K562 (cell line): ENCODE measurements around the gene TSPAN15. TPM values are rescaled to one million over a fixed set of nuclear protein-coding genes. Genes with fewer than 3 reads are reported as not detected.

ENCODE experiments used
- ATAC-seq: fragments of 200-7000 bp; cut with Tn5 transposase; 3 replicates; pipeline ENCODE4 v1.9.1; 2020; ENCODE audit warnings: moderate library complexity
- BruUV-seq: library from RNA; stranded (reverse); fragments of 400-500 nt; replicated peaks from 2 replicates; lab custom pipeline; 2021; lab: Mats Ljungman, UMichigan
- CTCF ChIA-PET: fragments of 300-600 bp; formaldehyde crosslinking; extraction: SDS; loops from one replicate; lab custom pipeline; 2021; ENCODE audit warnings: low intra/inter-chr PET ratio; lab: Yijun Ruan, JAX
- POLR2A ChIA-PET: fragments of 300-600, 350-650 bp; sonication (Branson Sonifier 250); formaldehyde crosslinking; extraction: SDS; loops from one replicate; lab custom pipeline; 2021; ENCODE audit warnings: antibody characterized with exemption, inconsistent platforms; lab: Yijun Ruan, JAX
- DNase-seq, 4 experiments: peaks; one replicate each; pipeline versions ENCODE4 v3.0.0 to v3.0.0-alpha.2; 2011 to 2018; ENCODE audit warnings: low spot score in 3 of 4, mixed read lengths in 3 of 4; ENCODE audit errors: extremely low read depth in 1 of 4
- FAIRE-seq: peaks from 2 replicates; lab custom pipeline; 2011; peaks lifted over from hg19 to GRCh38; lab: Jason Lieb, UNC
- H2AFZ ChIP-seq: 2 replicates; pipeline ENCODE4 v1.6.0; 2011; ENCODE audit warnings: low read depth, low read length, control low read depth, inconsistent platforms
- H3K27ac ChIP-seq: fragments of 200-600 bp; 3 replicates; pipeline ENCODE4 v1.8.0; 2011; ENCODE audit warnings: low read depth, mild to moderate bottlenecking, control low read depth, inconsistent platforms, low read length, moderate library complexity, mixed read lengths; ENCODE audit errors: extremely low read depth
- H3K27me3 ChIP-seq, 2 experiments: fragments of 300-600 bp in 1 of 2; 2 replicates in 1 of 2; 3 replicates in 1 of 2; pipeline versions ENCODE4 v1.6.0 to v1.8.0; 2011; ENCODE audit warnings: inconsistent platforms in 2 of 2, low read length in 2 of 2, mild to moderate bottlenecking in 1 of 2, mixed read lengths in 1 of 2, moderate library complexity in 1 of 2; ENCODE audit not compliant: control insufficient read depth in 2 of 2, insufficient read depth in 2 of 2
- H3K36me3 ChIP-seq: fragments of 300-600 bp; 3 replicates; pipeline ENCODE4 v1.8.0; 2011; ENCODE audit warnings: mild to moderate bottlenecking, low read length, inconsistent platforms; ENCODE audit not compliant: control insufficient read depth, insufficient read depth
- H3K4me1 ChIP-seq, 2 experiments: fragments of 200-600 bp in 1 of 2; replicated peaks in 1 of 2; 2 replicates in 1 of 2; 3 replicates in 1 of 2; pipeline versions ENCODE4 v1.5.1 to v1.8.0; 2011; ENCODE audit warnings: inconsistent platforms in 2 of 2, low read length in 2 of 2, mild to moderate bottlenecking in 1 of 2, mixed read lengths in 1 of 2, moderate library complexity in 1 of 2; ENCODE audit not compliant: control insufficient read depth in 2 of 2, insufficient read depth in 2 of 2
- H3K4me2 ChIP-seq: 2 replicates; pipeline ENCODE4 v1.6.1; 2011; ENCODE audit warnings: low read length, control low read depth, inconsistent platforms, mixed read lengths; ENCODE audit not compliant: insufficient read depth
- H3K4me3 ChIP-seq: fragments of 200-600 bp; sonication (generic), shearing (Covaris generic); 2 replicates; pipeline ENCODE4 v1.5.1; 2016; ENCODE audit warnings: control low read depth, inconsistent platforms
- H3K79me2 ChIP-seq: fragments of 200-600 bp; 3 replicates; pipeline ENCODE4 v1.8.0; 2011; ENCODE audit warnings: low read length, inconsistent platforms; ENCODE audit not compliant: control insufficient read depth, insufficient read depth
- H3K9ac ChIP-seq, 2 experiments: 2 replicates each; pipeline versions ENCODE4 v1.6.0 to v1.6.1; 2011; ENCODE audit warnings: low read depth in 2 of 2, low read length in 2 of 2, control low read depth in 1 of 2, inconsistent platforms in 1 of 2, mild to moderate bottlenecking in 1 of 2, mixed read lengths in 1 of 2; ENCODE audit not compliant: insufficient read depth in 1 of 2
- H3K9me1 ChIP-seq: one replicate; pipeline ENCODE4 v1.6.0; 2011; ENCODE audit warnings: inconsistent platforms, mild to moderate bottlenecking, low read length, moderate library complexity; ENCODE audit not compliant: control insufficient read depth, insufficient read depth
- H3K9me3 ChIP-seq: replicated peaks from 2 replicates; pipeline ENCODE4 v1.5.1; 2011; ENCODE audit warnings: low read depth, low read length, inconsistent platforms; ENCODE audit not compliant: control insufficient read depth, insufficient read depth
- H4K20me1 ChIP-seq: replicated peaks from 2 replicates; pipeline ENCODE4 v1.6.1; 2011; ENCODE audit warnings: low read length, inconsistent platforms, mixed read lengths; ENCODE audit not compliant: control insufficient read depth, insufficient read depth
- CBX3 ChIP-seq, 2 experiments: IDR thresholded peaks; 1 replicate in 1 of 2; 2 replicates in 1 of 2; pipeline ENCODE4 v1.6.1; 2012; ENCODE audit warnings: inconsistent platforms in 2 of 2, low read length in 2 of 2, borderline replicate concordance in 1 of 2, control low read depth in 1 of 2
- CBX5 ChIP-seq: IDR thresholded peaks from 2 replicates; pipeline ENCODE4 v1.6.1; 2014; ENCODE audit warnings: low read depth, borderline replicate concordance
- CC2D1A ChIP-seq: fragments of 450-650 bp; IDR thresholded peaks from 2 replicates; pipeline ENCODE4 v1.6.1; 2017; ENCODE audit warnings: mild to moderate bottlenecking
- E4F1 ChIP-seq: fragments of 250-450 bp; sonication (Bioruptor Pico); IDR thresholded peaks from 2 replicates; pipeline ENCODE4 v1.5.0; 2021; ENCODE audit warnings: mild to moderate bottlenecking, borderline replicate concordance
- ETV6 ChIP-seq, 3 experiments: fragments of 150-350 bp in 1 of 3; sonication (generic) in 1 of 3; formaldehyde crosslinking in 1 of 3; IDR thresholded peaks; 2 replicates each; pipeline versions ENCODE4 v1.6.1 to v1.8.0; 2014 to 2022; ENCODE audit warnings: borderline replicate concordance in 2 of 3, low read depth in 2 of 3, antibody characterized with exemption in 1 of 3, low read length in 1 of 3, mild to moderate bottlenecking in 1 of 3, missing genetic modification reagents in 1 of 3
- FOXK2 ChIP-seq, 2 experiments: fragments of 450-650 bp; IDR thresholded peaks in 1 of 2; conservative IDR thresholded peaks in 1 of 2; 2 replicates each; pipeline ENCODE4 v1.6.1; 2016; ENCODE audit warnings: low read depth in 2 of 2, mild to moderate bottlenecking in 1 of 2
- HOXB6 ChIP-seq: fragments of 250-450 bp; sonication (Bioruptor Pico); IDR thresholded peaks from 2 replicates; pipeline ENCODE4 v1.5.1; 2022; ENCODE audit warnings: mild to moderate bottlenecking, borderline replicate concordance
- IRF2 ChIP-seq: sonication (generic); formaldehyde crosslinking; IDR thresholded peaks from 2 replicates; pipeline ENCODE4 v1.8.1; 2022; ENCODE audit warnings: mild to moderate bottlenecking, missing genetic modification reagents
- MEIS2 ChIP-seq: fragments of 450-650 bp; IDR thresholded peaks from 2 replicates; pipeline ENCODE4 v1.6.1; 2014; ENCODE audit warnings: mild to moderate bottlenecking; ENCODE audit not compliant: partially characterized antibody
- NR2C2 ChIP-seq, 2 experiments: fragments of 200-800 bp in 1 of 2; sonication (Bioruptor generic) in 1 of 2; sonication (generic) in 1 of 2; formaldehyde crosslinking in 1 of 2; IDR thresholded peaks; 2 replicates each; pipeline versions ENCODE4 v1.6.1 to v1.8.0; 2016 to 2022; ENCODE audit warnings: mild to moderate bottlenecking in 1 of 2, missing compliant biosample characterization in 1 of 2, missing genetic modification characterization in 1 of 2, missing genetic modification reagents in 1 of 2
- PPARD ChIP-seq: fragments of 250-450 bp; sonication (Bioruptor Pico); IDR thresholded peaks from 2 replicates; pipeline ENCODE4 v1.8.0; 2022; ENCODE audit warnings: inconsistent platforms, mild to moderate bottlenecking, moderate library complexity
- PRMT5 ChIP-seq: sonication (generic); formaldehyde crosslinking; IDR thresholded peaks from 2 replicates; pipeline ENCODE4 v1.5.0; 2020; ENCODE audit warnings: missing genetic modification reagents
- SAFB ChIP-seq: fragments of 200-400 bp; formaldehyde crosslinking; IDR thresholded peaks from 2 replicates; pipeline ENCODE4 v1.6.1; 2017; ENCODE audit warnings: low read depth, low read length, borderline replicate concordance
- SLC30A9 ChIP-seq: fragments of 250-450 bp; sonication (Bioruptor Pico); IDR thresholded peaks from 2 replicates; pipeline ENCODE4 v1.8.0; 2022; ENCODE audit warnings: mild to moderate bottlenecking, moderate library complexity
- SNRNP70 ChIP-seq: fragments of 200-400 bp; formaldehyde crosslinking; optimal IDR thresholded peaks from 2 replicates; pipeline ENCODE3; 2017; ENCODE audit warnings: low read depth, low read length
- TRIM28 ChIP-seq: fragments of 450-650 bp; IDR thresholded peaks from 2 replicates; pipeline ENCODE4 v1.6.1; 2017
- ZFP36 ChIP-seq: fragments of 150-350 bp; IDR thresholded peaks from 2 replicates; pipeline ENCODE4 v1.6.1; 2018; ENCODE audit warnings: low read length, low read depth; ENCODE audit not compliant: partially characterized antibody
- WGBS: fragments of 100-300 bp; shearing (Covaris generic); methylation state at CpG from one replicate; pipeline ENCODE4 v1.1.6; 2016; ENCODE audit warnings: low coverage, mixed read lengths; ENCODE audit not compliant: insufficient coverage; ENCODE audit errors: missing lambda C conversion rate; 5-methylcytosine and 5-hydroxymethylcytosine counted together
- in situ Hi-C: fragments of 300-500 bp; cut with MboI; formaldehyde crosslinking; loops from 4 replicates; pipeline ENCODE4 v1.15.0; 2018; ENCODE audit warnings: inconsistent platforms, mixed read lengths
- intact Hi-C: fragments of 100-400 bp; cut with micrococcal nuclease; formaldehyde crosslinking; loops from 2 replicates; pipeline ENCODE4 v1.14.2; 2022
- polyA plus RNA-seq, 8 experiments: library from polyadenylated mRNA; depleted of rRNA in 4 of 8; stranded (reverse) in 5 of 8; unstranded in 3 of 8; fragments of >200 nt; fragmentation: Nextera tagmentation in 2 of 8; fragmentation: Illumina TruSeq in 1 of 8; extraction: Ambion mirVana in 2 of 8; extraction: Trizol in 1 of 8; gene quantifications; 2 replicates each; pipeline versions ENCODE4 v1.2.1 to v1.2.3, GENCODE V29; 2011 to 2014; ENCODE audit warnings: inconsistent platforms in 1 of 8, missing spikeins in 1 of 8
- total RNA-seq, 7 experiments: library from RNA; depleted of rRNA in 6 of 7; stranded (reverse); fragments of >200 nt in 6 of 7; fragmentation: Illumina TruSeq in 2 of 7; extraction: Trizol in 2 of 7; gene quantifications; 2 replicates each; pipeline versions ENCODE4 v1.2.1 to v1.2.3, GENCODE V29; 2011 to 2021; ENCODE audit warnings: low replicate concordance in 1 of 7
- TF ChIP-seq, protein P1 (sequence below), 2 experiments: IDR thresholded peaks; 2 replicates each; pipeline ENCODE4 v1.6.1; 2011; ENCODE audit warnings: borderline replicate concordance in 1 of 2, control low read depth in 1 of 2, low read depth in 1 of 2, low read length in 1 of 2, mild to moderate bottlenecking in 1 of 2, mixed read lengths in 1 of 2, moderate library complexity in 1 of 2; ENCODE audit not compliant: insufficient read depth in 1 of 2, insufficient read length in 1 of 2, poor library complexity in 1 of 2, severe bottlenecking in 1 of 2; ENCODE audit errors: extremely low read depth in 1 of 2

TSPAN15 gene
- total and polyA plus RNA-seq, 9 of the 15 experiments (the other 6 are each of a cell fraction or from before 2014, with no cell fraction given), result 0.33 to 1.0 (median 0.45) TPM; not detected in 2

DNA sequence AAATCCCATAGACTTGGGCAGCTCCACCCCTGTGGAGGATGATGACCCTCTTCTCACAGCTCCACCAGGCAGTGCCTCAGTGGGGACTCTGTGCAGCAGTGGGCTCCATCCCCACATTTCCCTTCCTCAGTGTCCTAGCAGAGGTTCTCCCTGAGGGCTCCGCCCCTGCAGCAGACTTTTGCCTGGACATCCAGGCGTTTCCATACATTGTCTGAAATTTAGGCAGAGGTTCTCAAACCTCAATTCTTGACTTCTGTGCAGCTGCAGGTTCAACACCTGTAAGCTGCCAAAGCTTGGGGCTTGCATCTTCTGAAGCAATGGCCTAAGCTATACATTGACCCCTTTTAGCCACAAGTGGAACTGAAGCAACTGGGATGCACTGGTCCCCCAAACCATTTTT, 90.2 kb downstream of the TSPAN15 start:
- no peak overlapping the region for H3K4me3 ChIP-seq
- no peak for FAIRE-seq
- POLR2A ChIA-PET, result no interaction called here
- TF ChIP-seq NR2C2 (CRISPR knock-in tag; IDR thresholded peaks at IDR 0.05) (no peak), NR2C2 (tag; IDR thresholded peaks at IDR 0.05) (no peak), SAFB (no peak), CC2D1A (no peak), E4F1 (no peak), FOXK2 (conservative IDR thresholded peaks at IDR 0.05 in 1 of 2, IDR thresholded peaks at IDR 0.05 in 1 of 2; ENCODE audit: low read depth in 2 of 2) (no peak), CBX5 (peak; percentile 79), MEIS2 (no peak), CBX3 (IDR thresholded peaks at IDR 0.05; ENCODE audit: borderline replicate concordance in 1 of 2, low read length in 2 of 2) (peak in 1 of 2 experiments; percentile 72; a peak in 1 of 3 replicates), ETV6 (IDR thresholded peaks at IDR 0.05; ENCODE audit: borderline replicate concordance in 1 of 2, low read depth in 2 of 2, low read length in 1 of 2) (no peak), ETV6 (CRISPR knock-in tag; IDR thresholded peaks at IDR 0.05; ENCODE audit: borderline replicate concordance) (no peak), ZFP36 (peak; percentile 31), PPARD (CRISPR knock-in tag) (no peak), SNRNP70 (no peak), PRMT5 (CRISPR knock-in tag) (no peak), IRF2 (no peak), HOXB6 (CRISPR knock-in tag) (no peak), TRIM28 (0 out of 2 replicates have a peak, but pooled peaks have one; percentile 51), SLC30A9 (CRISPR knock-in tag) (no peak)
- TF ChIP-seq, protein P1, sequence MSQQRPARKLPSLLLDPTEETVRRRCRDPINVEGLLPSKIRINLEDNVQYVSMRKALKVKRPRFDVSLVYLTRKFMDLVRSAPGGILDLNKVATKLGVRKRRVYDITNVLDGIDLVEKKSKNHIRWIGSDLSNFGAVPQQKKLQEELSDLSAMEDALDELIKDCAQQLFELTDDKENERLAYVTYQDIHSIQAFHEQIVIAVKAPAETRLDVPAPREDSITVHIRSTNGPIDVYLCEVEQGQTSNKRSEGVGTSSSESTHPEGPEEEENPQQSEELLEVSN (IDR thresholded peaks at IDR 0.05; ENCODE audit: borderline replicate concordance in 1 of 2, extremely low read depth in 1 of 2, insufficient read depth in 1 of 2, insufficient read length in 1 of 2, low read depth in 1 of 2, low read length in 1 of 2, poor library complexity in 1 of 2, severe bottlenecking in 1 of 2), result no peak

More for the DNA sequence above, 90.2 kb downstream of the TSPAN15 start:
- in situ Hi-C loops (no loop called here), intact Hi-C loops (no loop called here)
- DNase-seq (peak in 1 of 4 experiments; percentile 3), ATAC-seq (no peak)
- BruUV-seq, result no TSS peak
- Histone ChIP-seq H3K4me2 (no peak overlapping the region), H3K27me3 (peaks cover 0 to 4% of the 10 kb centered on the region in 2 experiments; a peak in 2 of 5 replicates), H3K9me1 (no peaks in the 10 kb centered on the region), H3K36me3 (no peaks in the 10 kb centered on the region), H3K79me2 (no peaks in the 10 kb centered on the region), H3K4me1 (no peaks in the 10 kb centered on the region), H3K27ac (no peak overlapping the region), H2AFZ (no peak overlapping the region), H4K20me1 (no peaks in the 10 kb centered on the region), H3K9ac (no peak overlapping the region), H3K9me3 (no peaks in the 10 kb centered on the region; the same call in 1 of the 2 replicates)
- CTCF ChIA-PET, result no interaction called here
- WGBS, result 0% methylated on average over 2 of the region's 2 CpGs
